ENCODE measurements around the gene UGDH. TPM values are rescaled to one million over a fixed set of nuclear protein-coding genes. Genes with fewer than 3 reads are reported as not detected.

The UGDH gene
- total RNA-seq, 5 donors from 2014 or later (not counting 1 experiment from before 2014, with no cell fraction given): 7.6 to 22.8 (median 18.2) TPM

GRCh38 chr4:39490322-39490721 is 36.9 kb downstream of the UGDH start:
- CTCF ChIA-PET: no interaction called here
- 80% methylated on average over 1 of the region's 2 CpGs for WGBS (ENCODE audit: insufficient coverage)
- POLR2A ChIA-PET: no interaction called here

GRCh38 chr4:39486221-39486804 is 40.9 kb downstream of the UGDH start:
- no peak for ATAC-seq (replicated peaks in 1 of 4)
- no peaks in the 10 kb centered on the region for H3K4me1 ChIP-seq (ENCODE audit: control insufficient read depth in 1 of 2, extremely low read depth in 1 of 2, insufficient read depth in 2 of 2, low read length in 2 of 2)
- ChIA-PET CTCF (interaction anchor here in 1 of 2 donors (0.6 kb wide), 1 partner anchor 215 kb away, joined by 3 read pairs; no protein-coding TSS in a partner anchor), POLR2A (no interaction called here)
- no peaks in the 10 kb centered on the region for H3K9me3 ChIP-seq
- Mint-ChIP-seq H3K36me3 (no peaks in the 10 kb centered on the region), H3K9me3 (peaks cover 0 to 6% (median 6%) of the 10 kb centered on the region in 3 donors), H3K27ac (no peak overlapping the region), H3K4me3 (no peak overlapping the region), H3K27me3 (no peaks in the 10 kb centered on the region), H3K4me1 (no peaks in the 10 kb centered on the region)
- WGBS (ENCODE audit: insufficient coverage): 76% methylated on average over 10 of the region's 10 CpGs
- no peak for DNase-seq
- no peak overlapping the region for H3K4me3 ChIP-seq (ENCODE audit: control insufficient read depth in 1 of 2, extremely low read depth in 1 of 2, low read length in 1 of 2)
- H3K27me3 ChIP-seq (replicated peaks in 1 of 2; ENCODE audit: control insufficient read depth in 2 of 2, extremely low read depth in 1 of 2, insufficient read depth in 2 of 2, low read length in 1 of 2): no peaks in the 10 kb centered on the region
- no peak overlapping the region for H3K27ac ChIP-seq (ENCODE audit: low read length)
- no peaks in the 10 kb centered on the region for H3K36me3 ChIP-seq (ENCODE audit: control insufficient read depth in 2 of 2, extremely low read depth in 1 of 2, insufficient read depth in 1 of 2, low read length in 1 of 2)

More at GRCh38 chr4:39490322-39490721, 36.9 kb downstream of the UGDH start:
- no peak overlapping the region for H3K27ac ChIP-seq (ENCODE audit: low read length)
- Mint-ChIP-seq H3K9me3 (no peaks in the 10 kb centered on the region), H3K27ac (no peak overlapping the region), H3K4me3 (no peak overlapping the region), H3K27me3 (no peaks in the 10 kb centered on the region), H3K4me1 (no peaks in the 10 kb centered on the region), H3K36me3 (no peaks in the 10 kb centered on the region)
- no peaks in the 10 kb centered on the region for H3K4me1 ChIP-seq (ENCODE audit: control insufficient read depth in 1 of 2, extremely low read depth in 1 of 2, insufficient read depth in 2 of 2, low read length in 2 of 2)
- no peaks in the 10 kb centered on the region for H3K36me3 ChIP-seq (ENCODE audit: control insufficient read depth in 2 of 2, extremely low read depth in 1 of 2, insufficient read depth in 1 of 2, low read length in 1 of 2)
- H3K27me3 ChIP-seq (replicated peaks in 1 of 2; ENCODE audit: control insufficient read depth in 2 of 2, extremely low read depth in 1 of 2, insufficient read depth in 2 of 2, low read length in 1 of 2): no peaks in the 10 kb centered on the region
- H3K9me3 ChIP-seq: no peaks in the 10 kb centered on the region
- H3K4me3 ChIP-seq (ENCODE audit: control insufficient read depth in 1 of 2, extremely low read depth in 1 of 2, low read length in 1 of 2): no peak overlapping the region
- ATAC-seq (replicated peaks in 1 of 4) (no peak), DNase-seq (no peak)

- CTCF ChIA-PET: no interaction called here
- WGBS (ENCODE audit: insufficient coverage): 100% methylated on average over 1 of the region's 6 CpGs
- POLR2A ChIA-PET: no interaction called here
Observed at GRCh38 chr4:39484582-39485272, 42.5 kb downstream of the UGDH start.

GRCh38 chr4:39480902-39481695 is 46.1 kb downstream of the UGDH start:
- ATAC-seq (replicated peaks in 1 of 4) (no peak), DNase-seq (no peak)
- Mint-ChIP-seq H3K27ac (no peak overlapping the region), H3K27me3 (no peaks in the 10 kb centered on the region), H3K36me3 (peaks cover 16% of the 10 kb centered on the region), H3K4me1 (no peaks in the 10 kb centered on the region), H3K4me3 (no peak overlapping the region), H3K9me3 (peaks cover 0 to 6% (median 6%) of the 10 kb centered on the region in 3 donors)
- H3K9me3 ChIP-seq: no peaks in the 10 kb centered on the region
- H3K27me3 ChIP-seq (replicated peaks in 1 of 2; ENCODE audit: control insufficient read depth in 2 of 2, extremely low read depth in 1 of 2, insufficient read depth in 2 of 2, low read length in 1 of 2): no peaks in the 10 kb centered on the region
- ChIA-PET CTCF (no interaction called here), POLR2A (interaction anchor here in 1 of 2 donors (0.6 kb wide), 1 partner anchor 21 kb away, joined by 5 read pairs; no protein-coding TSS in a partner anchor)
- no peak overlapping the region for H3K4me3 ChIP-seq (ENCODE audit: control insufficient read depth in 1 of 2, extremely low read depth in 1 of 2, low read length in 1 of 2)
- no peak overlapping the region for H3K27ac ChIP-seq (ENCODE audit: low read length)
- H3K4me1 ChIP-seq (ENCODE audit: control insufficient read depth in 1 of 2, extremely low read depth in 1 of 2, insufficient read depth in 2 of 2, low read length in 2 of 2): no peaks in the 10 kb centered on the region
- WGBS (ENCODE audit: insufficient coverage): 83% methylated on average over 16 of the region's 21 CpGs
- peaks cover 2 to 4% of the 10 kb centered on the region in 2 donors for H3K36me3 ChIP-seq (ENCODE audit: control insufficient read depth in 2 of 2, extremely low read depth in 1 of 2, insufficient read depth in 1 of 2, low read length in 1 of 2)

More at GRCh38 chr4:39484582-39485272, 42.5 kb downstream of the UGDH start:
- H3K27me3 ChIP-seq (replicated peaks in 1 of 2; ENCODE audit: control insufficient read depth in 2 of 2, extremely low read depth in 1 of 2, insufficient read depth in 2 of 2, low read length in 1 of 2): no peaks in the 10 kb centered on the region
- Mint-ChIP-seq H3K36me3 (peaks cover 7% of the 10 kb centered on the region), H3K9me3 (peaks cover 0 to 6% (median 6%) of the 10 kb centered on the region in 3 donors), H3K4me3 (no peak overlapping the region), H3K27ac (no peak overlapping the region), H3K27me3 (no peaks in the 10 kb centered on the region), H3K4me1 (no peaks in the 10 kb centered on the region)
- H3K9me3 ChIP-seq: no peaks in the 10 kb centered on the region
- DNase-seq (no peak), ATAC-seq (replicated peaks in 1 of 4) (no peak)
- peaks cover 0 to 2% of the 10 kb centered on the region in 2 donors for H3K36me3 ChIP-seq (ENCODE audit: control insufficient read depth in 2 of 2, extremely low read depth in 1 of 2, insufficient read depth in 1 of 2, low read length in 1 of 2)
- no peaks in the 10 kb centered on the region for H3K4me1 ChIP-seq (ENCODE audit: control insufficient read depth in 1 of 2, extremely low read depth in 1 of 2, insufficient read depth in 2 of 2, low read length in 2 of 2)
- no peak overlapping the region for H3K4me3 ChIP-seq (ENCODE audit: control insufficient read depth in 1 of 2, extremely low read depth in 1 of 2, low read length in 1 of 2)
- H3K27ac ChIP-seq (ENCODE audit: low read length): no peak overlapping the region

- Mint-ChIP-seq H3K27ac (no peak overlapping the region), H3K36me3 (peaks cover 18% of the 10 kb centered on the region), H3K4me3 (no peak overlapping the region), H3K27me3 (no peaks in the 10 kb centered on the region), H3K4me1 (no peaks in the 10 kb centered on the region), H3K9me3 (peaks cover 0 to 6% (median 6%) of the 10 kb centered on the region in 3 donors)
- Histone ChIP-seq H3K4me3 (ENCODE audit: control insufficient read depth in 1 of 2, extremely low read depth in 1 of 2, low read length in 1 of 2) (no peak overlapping the region), H3K9me3 (no peaks in the 10 kb centered on the region), H3K27me3 (replicated peaks in 1 of 2; ENCODE audit: control insufficient read depth in 2 of 2, extremely low read depth in 1 of 2, insufficient read depth in 2 of 2, low read length in 1 of 2) (no peaks in the 10 kb centered on the region), H3K27ac (ENCODE audit: low read length) (no peak overlapping the region), H3K36me3 (ENCODE audit: control insufficient read depth in 2 of 2, extremely low read depth in 1 of 2, insufficient read depth in 1 of 2, low read length in 1 of 2) (peaks cover 2 to 4% of the 10 kb centered on the region in 2 donors), H3K4me1 (ENCODE audit: control insufficient read depth in 1 of 2, extremely low read depth in 1 of 2, insufficient read depth in 2 of 2, low read length in 2 of 2) (no peaks in the 10 kb centered on the region)
- no peak for ATAC-seq (replicated peaks in 1 of 4)
- DNase-seq: no peak
- 99% methylated on average over 24 of the region's 27 CpGs for WGBS (ENCODE audit: insufficient coverage)
- POLR2A ChIA-PET: no interaction called here
- CTCF ChIA-PET: no interaction called here
Observed at GRCh38 chr4:39480251-39480650, 47.0 kb downstream of the UGDH start.

GRCh38 chr4:39476187-39476895 is 50.9 kb downstream of the UGDH start:
- no peaks in the 10 kb centered on the region for H3K4me1 ChIP-seq (ENCODE audit: control insufficient read depth in 1 of 2, extremely low read depth in 1 of 2, insufficient read depth in 2 of 2, low read length in 2 of 2)
- DNase-seq (no peak), ATAC-seq (replicated peaks in 1 of 4) (no peak)
- Mint-ChIP-seq H3K27me3 (no peaks in the 10 kb centered on the region), H3K36me3 (peaks cover 22% of the 10 kb centered on the region), H3K4me1 (no peaks in the 10 kb centered on the region), H3K4me3 (no peak overlapping the region), H3K27ac (no peak overlapping the region), H3K9me3 (no peaks in the 10 kb centered on the region)
- no peaks in the 10 kb centered on the region for H3K27me3 ChIP-seq (replicated peaks in 1 of 2; ENCODE audit: control insufficient read depth in 2 of 2, extremely low read depth in 1 of 2, insufficient read depth in 2 of 2, low read length in 1 of 2)
- WGBS (ENCODE audit: insufficient coverage): 89% methylated on average over 4 of the region's 5 CpGs
- H3K27ac ChIP-seq (ENCODE audit: low read length): no peak overlapping the region
- no peaks in the 10 kb centered on the region for H3K9me3 ChIP-seq
- no peak overlapping the region for H3K4me3 ChIP-seq (ENCODE audit: control insufficient read depth in 1 of 2, extremely low read depth in 1 of 2, low read length in 1 of 2)
- ChIA-PET POLR2A (interaction anchor here in 1 of 2 donors (0.5 kb wide), 1 partner anchor 50 kb away, joined by 3 read pairs; no protein-coding TSS in a partner anchor), CTCF (no interaction called here)
- peaks cover 2 to 19% of the 10 kb centered on the region in 2 donors for H3K36me3 ChIP-seq (ENCODE audit: control insufficient read depth in 2 of 2, extremely low read depth in 1 of 2, insufficient read depth in 1 of 2, low read length in 1 of 2)
